ENCODE measurements around the gene CMSS1. TPM values are rescaled to one million over a fixed set of nuclear protein-coding genes. Genes with fewer than 3 reads are reported as not detected.

CMSS1 gene
- polyA plus RNA-seq, 2 of the 4 experiments (the other 2 are of a cell fraction): 61.1 to 62.9 TPM

- H3K27ac ChIP-seq: peak overlapping the region in 1 of 2 experiments; percentile 19; a peak in 2 of 6 replicates
- H3K4me1 ChIP-seq: peaks cover 22% of the 10 kb centered on the region; the same call in 2 of the 3 replicates
- ATAC-seq: no peak
- TF ChIP-seq FOSB (CRISPR knock-in tag; IDR thresholded peaks at IDR 0.05) (no peak), CHD4 (IDR thresholded peaks at IDR 0.05; ENCODE audit: borderline replicate concordance) (no peak), SMC3 (IDR thresholded peaks at IDR 0.05) (no peak), TP53 (CRISPR knock-in tag; IDR thresholded peaks at IDR 0.05) (no peak), EHF (CRISPR knock-in tag; IDR thresholded peaks at IDR 0.05) (no peak), NR3C1 (IDR thresholded peaks at IDR 0.05) (no peak), HDAC2 (IDR thresholded peaks at IDR 0.05) (no peak), POLR2AphosphoS2 (conservative IDR thresholded peaks at IDR 0.05; ENCODE audit: low read length) (no peak), ZFP36 (IDR thresholded peaks at IDR 0.05; ENCODE audit: borderline replicate concordance, partially characterized antibody) (no peak)
- TF ChIP-seq, protein P1, sequence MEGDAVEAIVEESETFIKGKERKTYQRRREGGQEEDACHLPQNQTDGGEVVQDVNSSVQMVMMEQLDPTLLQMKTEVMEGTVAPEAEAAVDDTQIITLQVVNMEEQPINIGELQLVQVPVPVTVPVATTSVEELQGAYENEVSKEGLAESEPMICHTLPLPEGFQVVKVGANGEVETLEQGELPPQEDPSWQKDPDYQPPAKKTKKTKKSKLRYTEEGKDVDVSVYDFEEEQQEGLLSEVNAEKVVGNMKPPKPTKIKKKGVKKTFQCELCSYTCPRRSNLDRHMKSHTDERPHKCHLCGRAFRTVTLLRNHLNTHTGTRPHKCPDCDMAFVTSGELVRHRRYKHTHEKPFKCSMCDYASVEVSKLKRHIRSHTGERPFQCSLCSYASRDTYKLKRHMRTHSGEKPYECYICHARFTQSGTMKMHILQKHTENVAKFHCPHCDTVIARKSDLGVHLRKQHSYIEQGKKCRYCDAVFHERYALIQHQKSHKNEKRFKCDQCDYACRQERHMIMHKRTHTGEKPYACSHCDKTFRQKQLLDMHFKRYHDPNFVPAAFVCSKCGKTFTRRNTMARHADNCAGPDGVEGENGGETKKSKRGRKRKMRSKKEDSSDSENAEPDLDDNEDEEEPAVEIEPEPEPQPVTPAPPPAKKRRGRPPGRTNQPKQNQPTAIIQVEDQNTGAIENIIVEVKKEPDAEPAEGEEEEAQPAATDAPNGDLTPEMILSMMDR (IDR thresholded peaks at IDR 0.05): no peak
- ChIA-PET POLR2A (no interaction called here), CTCF (interaction anchor here (1.2 kb wide), 1 partner anchor 298 kb away, joined by 3 read pairs; no protein-coding TSS in a partner anchor)
- DNase-seq (ENCODE audit: low read depth in 1 of 2, low spot score in 1 of 2): no peak
- peak overlapping the region; percentile 53 for H3K4me2 ChIP-seq
- H3K9me3 ChIP-seq: no peaks in the 10 kb centered on the region
- no peak for FAIRE-seq
- WGBS (ENCODE audit: missing lambda C conversion rate): 88% methylated on average over 10 of the region's 10 CpGs
- H3K4me3 ChIP-seq: no peak overlapping the region
Measured at GRCh38 chr3:99955773-99956562, 138.3 kb downstream of the CMSS1 start.

DNA sequence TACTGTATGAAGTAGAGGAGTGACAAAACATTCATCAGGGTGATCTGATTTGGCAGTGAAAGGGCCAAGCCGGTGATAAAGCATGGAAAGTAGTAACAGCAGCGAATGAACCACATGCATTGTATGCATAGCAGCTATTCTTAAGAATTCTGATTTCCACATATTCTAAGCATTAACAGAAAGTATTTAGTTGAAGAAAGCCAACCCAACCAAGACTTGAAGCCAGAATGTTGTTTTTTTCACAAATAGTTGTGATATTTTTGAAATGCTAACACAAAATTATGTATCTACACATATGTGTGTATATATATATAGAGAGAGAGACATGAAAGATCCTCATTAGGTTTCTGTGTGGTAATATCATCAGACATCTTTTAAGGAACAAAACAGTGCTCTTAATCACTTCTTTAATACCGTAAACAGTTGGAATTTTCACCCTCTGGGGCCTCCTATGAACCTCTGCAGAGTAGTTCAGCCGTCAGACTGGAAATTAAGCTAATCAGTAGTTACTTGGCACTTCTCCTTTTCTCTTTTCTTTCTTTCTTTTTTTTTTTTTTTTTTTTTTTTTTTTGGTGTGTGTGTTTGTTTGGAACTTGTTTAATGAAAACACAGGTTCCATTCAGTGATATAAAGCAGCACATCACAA is 139.6 kb downstream of the CMSS1 start:
- CTCF ChIA-PET: interaction anchor here (0.6 to 1.2 kb wide), 4 partner anchors 10 to 1368 kb away, joined by 3 read pairs; no protein-coding TSS in a partner anchor
- POLR2A ChIA-PET: no interaction called here
- TF ChIP-seq ESRRA (IDR thresholded peaks at IDR 0.05; ENCODE audit: borderline replicate concordance, low read length) (no peak), KDM5A (IDR thresholded peaks at IDR 0.05) (no peak), RAD21 (conservative IDR thresholded peaks at IDR 0.05 in 1 of 2, IDR thresholded peaks at IDR 0.05 in 1 of 2) (no peak), CBX8 (IDR thresholded peaks at IDR 0.05) (no peak), ZFP36 (IDR thresholded peaks at IDR 0.05; ENCODE audit: borderline replicate concordance, partially characterized antibody) (no peak), CEBPB (IDR thresholded peaks at IDR 0.05) (no peak), MAZ (IDR thresholded peaks at IDR 0.05; ENCODE audit: borderline replicate concordance, low read depth, low read length) (no peak), MAFK (IDR thresholded peaks at IDR 0.05; ENCODE audit: partially characterized antibody) (no peak), RNF2 (IDR thresholded peaks at IDR 0.05; ENCODE audit: borderline replicate concordance, low read depth) (no peak), RFX5 (IDR thresholded peaks at IDR 0.05) (no peak), MAX (IDR thresholded peaks at IDR 0.05) (no peak), NFE2L2 (conservative IDR thresholded peaks at IDR 0.05; ENCODE audit: low read length) (no peak), HEYL (CRISPR knock-in tag; IDR thresholded peaks at IDR 0.05) (no peak), EHF (CRISPR knock-in tag; IDR thresholded peaks at IDR 0.05) (no peak), TP53 (CRISPR knock-in tag; IDR thresholded peaks at IDR 0.05) (no peak), EP300 (IDR thresholded peaks at IDR 0.05) (no peak)
- TF ChIP-seq, protein P1 (IDR thresholded peaks at IDR 0.05): no peak
- TF ChIP-seq, protein P2, sequence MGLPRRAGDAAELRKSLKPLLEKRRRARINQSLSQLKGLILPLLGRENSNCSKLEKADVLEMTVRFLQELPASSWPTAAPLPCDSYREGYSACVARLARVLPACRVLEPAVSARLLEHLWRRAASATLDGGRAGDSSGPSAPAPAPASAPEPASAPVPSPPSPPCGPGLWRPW (IDR thresholded peaks at IDR 0.05): no peak
- no peak overlapping the region for H3K4me2 ChIP-seq
- DNase-seq (ENCODE audit: low read depth in 1 of 2, low spot score in 1 of 2) (no peak), ATAC-seq (no peak), FAIRE-seq (no peak)
- WGBS (ENCODE audit: missing lambda C conversion rate): 94% methylated on average over 4 of the region's 4 CpGs
- H3K9me3 ChIP-seq: no peaks in the 10 kb centered on the region
- no peak overlapping the region for H3K4me3 ChIP-seq
- peaks cover 14% of the 10 kb centered on the region; the same call in 2 of the 3 replicates for H3K4me1 ChIP-seq
- H3K27ac ChIP-seq: no peak overlapping the region

Measured in A549 (cell line).